Limb (tissue), 2 donors: ENCODE data around the gene PFKL.
"Not testable (repeated sequence)": the region's sequence is repeated elsewhere in the genome, so short reads cannot be mapped to it uniquely, and the experiment has no call there.

Source experiments
- DNase-seq, 2 donors: peaks; one replicate each; pipeline ENCODE4 v3.0.0-alpha.2; 2016; ENCODE audit errors: extremely low spot score in 2 of 2

Gene PFKL

DNA sequence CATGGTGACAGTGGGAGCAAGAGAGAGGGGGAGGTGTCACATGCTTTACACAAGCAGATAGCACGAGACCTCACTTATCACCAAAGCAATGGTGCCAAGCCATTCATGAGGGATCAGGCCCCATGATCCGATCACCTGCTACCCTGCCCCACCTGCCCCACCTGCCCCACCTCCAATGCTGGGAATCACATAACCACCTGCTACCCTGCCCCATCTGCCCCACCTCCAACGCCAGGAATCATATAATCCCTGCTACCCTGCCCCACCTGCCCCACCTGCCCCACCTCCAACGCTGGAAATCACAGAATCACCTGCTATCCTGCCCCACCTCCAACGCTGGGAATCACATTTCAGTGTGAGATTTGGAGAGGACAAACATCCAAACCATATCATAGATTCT lies 24.8 kb upstream of the PFKL start:
- DNase-seq = no peak

DNA sequence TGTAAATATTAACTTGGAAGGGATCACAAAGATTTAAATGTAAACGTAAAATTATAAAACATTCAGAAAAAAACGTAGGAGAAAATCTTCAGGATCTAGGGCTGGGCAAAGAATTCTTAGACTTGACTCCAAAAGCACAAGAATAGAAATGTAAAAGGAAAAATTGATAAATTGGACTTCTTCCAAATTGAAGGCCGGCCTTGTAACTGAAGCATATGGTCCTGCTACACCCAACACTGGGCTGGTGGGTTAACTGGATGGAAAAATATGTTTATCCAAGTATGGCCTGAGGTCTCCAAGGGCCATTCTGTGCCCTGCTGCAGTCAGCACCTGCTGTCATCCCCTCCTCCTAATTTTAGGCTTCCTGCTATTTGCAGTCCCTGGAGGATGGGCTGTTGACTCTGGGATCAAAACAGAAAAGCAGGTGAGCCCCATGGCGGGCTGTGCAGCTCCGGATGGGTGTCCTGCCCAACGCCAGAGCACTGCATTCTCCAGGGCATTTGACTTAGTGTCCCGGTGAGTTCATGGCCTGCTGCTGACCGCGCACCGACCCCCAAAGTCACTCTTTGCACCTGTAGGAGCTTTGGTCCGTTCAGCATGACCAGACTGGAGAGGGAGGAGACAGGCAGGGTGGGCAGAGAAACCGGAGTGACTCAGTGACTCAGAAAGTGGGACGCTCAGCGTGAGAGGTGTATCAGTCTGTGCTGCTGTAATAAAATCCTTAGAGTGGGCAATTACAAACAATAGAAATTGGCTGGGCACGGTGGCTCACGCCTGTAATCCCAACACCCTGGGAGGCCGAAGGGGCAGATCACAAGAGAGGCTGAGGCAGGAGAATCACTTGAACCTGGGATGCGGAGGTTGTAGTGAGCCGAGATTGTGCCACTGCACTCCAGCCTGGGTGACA lies 20.2 kb upstream of the PFKL start:
- DNase-seq = no peak

DNA sequence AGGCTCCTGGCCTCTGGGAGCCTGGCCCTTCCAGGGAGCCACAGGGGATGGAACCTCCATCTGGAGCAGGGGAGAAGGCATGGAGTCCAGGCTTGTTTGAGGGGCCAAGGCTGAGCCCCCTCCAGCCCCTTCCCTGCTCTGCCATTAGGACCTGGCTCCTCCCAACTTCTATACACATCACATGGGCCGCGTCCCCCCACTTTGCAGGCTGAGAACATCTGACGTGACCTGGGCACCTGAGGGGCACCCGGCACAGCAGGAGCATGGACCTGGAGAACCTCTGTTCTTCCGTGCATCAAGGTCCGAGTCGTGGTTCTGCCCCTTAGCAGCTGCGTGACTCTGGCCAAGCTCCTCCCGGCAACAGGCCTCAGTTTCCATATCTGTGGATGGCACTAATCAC lies 18.1 kb upstream of the PFKL start:
- no peak for DNase-seq

DNA sequence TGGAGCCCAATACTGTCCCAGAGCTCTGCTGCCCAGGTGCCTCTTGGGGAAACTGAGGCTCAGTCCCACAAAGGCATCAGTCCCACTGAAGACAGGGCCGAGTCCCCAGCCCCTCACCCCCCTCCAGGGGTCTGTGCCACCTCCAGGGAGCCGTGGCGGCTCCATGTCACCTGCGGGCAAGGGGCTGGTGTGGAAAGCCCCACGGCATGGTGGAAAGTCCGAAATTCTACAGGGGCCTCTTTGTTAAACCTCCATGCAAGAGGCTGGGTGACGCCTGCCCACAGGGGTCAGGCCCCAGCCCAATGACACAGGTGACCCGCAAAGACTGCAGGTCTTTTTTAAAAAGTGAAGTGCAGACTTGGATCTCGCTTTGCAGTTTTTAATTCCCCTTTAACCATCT lies 17.5 kb upstream of the PFKL start:
- no peak for DNase-seq

DNA sequence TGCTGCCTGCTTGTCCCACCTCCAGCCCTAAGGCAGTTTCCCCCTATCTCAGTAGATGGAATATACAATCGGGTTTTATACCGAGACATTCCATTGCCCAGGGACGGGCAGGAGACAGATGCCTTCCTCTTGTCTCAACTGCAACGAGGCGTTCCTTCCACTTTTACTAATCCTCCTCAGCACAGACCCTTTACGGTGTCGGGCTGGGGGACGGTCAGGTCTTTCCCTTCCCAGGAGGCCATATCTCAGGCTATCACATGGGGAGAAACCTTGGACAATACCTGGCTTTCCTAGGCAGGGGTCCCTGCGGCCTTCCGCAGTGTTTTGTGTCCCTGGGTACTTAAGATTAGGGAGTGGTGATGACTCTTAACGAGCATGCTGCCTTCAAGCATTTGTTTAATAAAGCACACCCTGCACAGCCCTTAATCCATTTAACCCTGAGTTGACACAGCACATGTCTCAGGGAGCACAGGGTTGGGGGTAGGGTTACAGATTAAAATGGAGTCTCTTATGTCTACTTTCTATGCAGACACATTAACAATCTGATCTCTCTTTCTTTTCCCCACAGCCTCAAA lies 16.6 kb upstream of the PFKL start:
- not testable (repeated sequence) for DNase-seq

DNA sequence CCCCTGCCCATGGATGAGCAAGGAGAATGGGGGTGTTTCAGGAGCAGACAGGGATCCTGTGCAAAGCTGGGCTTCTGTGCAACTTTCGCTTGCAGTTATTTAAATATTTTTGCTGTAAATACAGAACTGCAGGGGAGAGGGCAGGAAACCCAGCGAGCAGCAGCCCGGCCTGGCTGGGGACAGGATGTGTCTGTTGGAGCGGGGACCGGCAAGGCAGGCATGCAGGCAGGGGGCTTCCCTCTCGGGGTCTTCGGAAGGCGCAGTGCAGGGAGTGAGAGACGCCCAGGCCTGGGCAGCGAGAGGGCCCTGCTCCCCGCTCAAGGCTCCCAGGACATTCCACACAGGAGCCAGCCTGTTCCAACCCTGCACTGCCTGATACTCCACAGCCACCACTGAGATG lies 15.9 kb upstream of the PFKL start:
- DNase-seq = no peak

DNA sequence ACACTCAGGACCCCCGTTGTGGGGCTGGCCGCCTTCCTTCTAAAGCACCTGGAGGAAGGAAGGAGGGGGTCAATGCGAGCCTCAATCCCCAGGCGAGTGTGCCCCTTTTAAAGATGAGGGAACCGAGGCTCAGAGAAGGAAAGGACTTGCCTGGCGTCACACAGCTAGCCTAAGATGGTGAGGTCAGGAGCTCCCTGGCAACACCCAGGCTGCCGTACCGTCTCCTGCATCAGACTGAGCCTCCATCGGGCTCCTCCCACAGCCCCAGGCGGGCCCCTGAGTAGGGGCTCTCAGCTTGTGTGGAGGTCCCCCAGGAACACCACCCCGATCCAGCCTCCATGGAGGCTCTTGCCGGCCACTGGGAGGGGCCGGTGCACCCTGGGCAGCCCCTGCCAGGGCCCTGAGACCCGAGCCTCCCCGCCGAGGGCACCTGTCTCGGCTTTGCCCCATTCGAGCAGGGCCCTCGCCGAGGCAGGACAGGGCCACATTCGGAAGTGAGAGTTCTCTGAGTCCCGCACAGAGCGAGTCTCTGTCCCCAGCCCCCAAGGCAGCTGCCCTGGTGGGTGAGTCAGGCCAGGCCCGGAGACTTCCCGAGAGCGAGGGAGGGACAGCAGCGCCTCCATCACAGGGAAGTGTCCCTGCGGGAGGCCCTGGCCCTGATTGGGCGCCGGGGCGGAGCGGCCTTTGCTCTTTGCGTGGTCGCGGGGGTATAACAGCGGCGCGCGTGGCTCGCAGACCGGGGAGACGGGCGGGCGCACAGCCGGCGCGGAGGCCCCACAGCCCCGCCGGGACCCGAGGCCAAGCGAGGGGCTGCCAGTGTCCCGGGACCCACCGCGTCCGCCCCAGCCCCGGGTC lies 14.5 kb upstream of the PFKL start, which contains the start of gene AIRE:
TSS of gene AIRE (plus strand) at position 739 of the 855 bp plus-strand sequence. CDS start 131 bp downstream, outside the sequence.
- peak in 1 of 2 donors; percentile 37 for DNase-seq

DNA sequence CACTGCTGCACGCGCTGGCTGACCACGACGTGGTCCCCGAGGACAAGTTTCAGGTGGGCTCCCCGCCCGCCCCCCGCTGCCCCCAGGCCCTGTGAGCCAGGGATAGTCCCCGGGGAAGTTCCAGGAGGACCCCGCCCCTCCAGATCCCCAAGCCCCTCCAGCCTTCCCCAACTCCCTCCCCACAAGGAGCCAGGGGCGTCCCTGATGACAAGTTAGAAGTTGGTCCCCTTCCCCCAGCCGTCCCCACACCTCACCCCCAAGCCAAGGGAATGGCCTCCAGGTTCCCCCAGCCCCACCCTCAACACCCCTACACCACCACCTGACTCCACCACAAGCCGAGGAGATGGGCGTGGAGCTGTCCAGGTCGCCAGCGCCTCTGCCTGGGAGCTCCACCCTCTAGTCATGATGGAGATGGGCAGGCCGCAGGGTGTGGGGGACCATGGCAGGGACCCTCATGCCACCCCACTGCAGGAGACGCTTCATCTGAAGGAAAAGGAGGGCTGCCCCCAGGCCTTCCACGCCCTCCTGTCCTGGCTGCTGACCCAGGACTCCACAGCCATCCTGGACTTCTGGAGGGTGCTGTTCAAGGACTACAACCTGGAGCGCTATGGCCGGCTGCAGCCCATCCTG lies 13.7 kb upstream of the PFKL start:
- DNase-seq = peak in 1 of 2 donors; percentile 29

DNA sequence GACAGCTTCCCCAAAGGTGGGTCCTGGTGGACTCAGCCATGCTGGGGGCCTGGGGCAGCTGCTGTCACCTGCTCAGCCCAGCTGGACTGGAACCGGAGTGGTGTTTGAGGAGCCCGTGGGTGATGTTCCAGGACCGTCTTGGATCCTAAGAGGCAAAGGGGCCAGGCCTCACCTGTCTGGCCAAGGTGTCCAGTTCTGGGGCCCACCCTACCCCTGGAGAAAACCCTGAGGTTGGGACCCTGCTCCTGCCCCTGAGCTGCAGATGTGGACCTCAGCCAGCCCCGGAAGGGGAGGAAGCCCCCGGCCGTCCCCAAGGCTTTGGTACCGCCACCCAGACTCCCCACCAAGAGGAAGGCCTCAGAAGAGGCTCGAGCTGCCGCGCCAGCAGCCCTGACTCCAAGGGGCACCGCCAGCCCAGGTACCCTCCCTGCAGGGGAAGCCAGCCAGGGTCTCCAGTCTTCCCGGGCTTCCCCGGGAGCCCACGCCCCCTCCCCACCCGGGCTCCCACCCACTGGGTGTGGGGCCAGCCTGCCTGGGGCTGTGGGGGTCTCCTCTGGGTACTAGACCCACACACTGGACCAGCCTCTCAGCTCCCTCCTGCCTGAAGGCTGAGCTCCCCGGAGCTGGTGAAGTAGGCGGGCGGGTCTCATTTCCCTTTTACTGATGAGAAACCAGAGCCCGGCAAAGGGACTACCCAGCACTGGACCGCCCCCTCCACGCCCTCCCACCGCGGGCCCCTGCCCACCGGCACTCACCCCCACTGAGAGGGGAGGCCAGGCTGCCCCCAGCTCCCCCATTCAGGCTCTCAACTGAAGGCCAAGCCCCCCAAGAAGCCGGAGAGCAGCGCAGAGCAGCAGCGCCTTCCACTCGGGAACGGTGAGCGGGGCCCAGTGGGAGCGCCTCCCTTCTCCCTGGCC lies 12.9 kb upstream of the PFKL start:
- DNase-seq = peak in 1 of 2 donors; percentile 24

DNA sequence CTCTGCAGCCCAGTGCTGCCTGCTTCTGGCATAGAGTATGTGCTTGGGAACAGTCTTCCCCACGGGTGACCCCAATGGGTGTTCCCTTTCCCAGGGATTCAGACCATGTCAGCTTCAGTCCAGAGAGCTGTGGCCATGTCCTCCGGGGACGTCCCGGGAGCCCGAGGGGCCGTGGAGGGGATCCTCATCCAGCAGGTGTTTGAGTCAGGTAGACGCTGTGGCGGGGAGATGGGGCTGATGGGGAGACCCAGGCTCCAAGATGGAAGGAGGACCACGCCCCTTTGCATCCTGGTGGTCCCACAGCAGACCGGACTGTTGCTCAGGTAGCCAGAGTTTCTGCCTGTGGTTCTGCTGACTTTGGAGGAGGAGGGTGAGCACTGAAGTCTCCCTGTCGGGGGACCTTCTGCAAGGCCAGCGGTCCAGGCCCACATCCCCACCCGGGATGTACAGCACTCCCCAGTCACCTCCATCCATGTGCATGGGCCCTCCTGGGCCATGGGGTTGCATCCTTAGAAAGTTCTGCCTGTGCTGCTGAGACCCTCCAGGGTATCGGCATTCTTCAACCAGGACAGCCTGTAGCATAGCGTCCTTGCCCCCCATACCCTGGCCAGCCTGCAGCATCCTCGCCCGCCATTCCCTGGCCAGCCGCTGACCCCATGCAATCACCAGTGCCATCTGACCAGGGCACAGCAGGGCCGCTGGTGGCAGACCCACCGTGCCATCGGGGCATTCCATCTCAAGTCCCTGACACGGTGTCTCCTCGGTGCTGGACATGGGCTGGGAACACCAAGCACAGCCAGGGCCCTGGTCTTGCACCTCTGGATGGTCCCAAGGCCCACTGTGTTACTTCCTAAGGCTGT lies 11.4 kb upstream of the PFKL start:
- peak in 1 of 2 donors; percentile 17 for DNase-seq

DNA sequence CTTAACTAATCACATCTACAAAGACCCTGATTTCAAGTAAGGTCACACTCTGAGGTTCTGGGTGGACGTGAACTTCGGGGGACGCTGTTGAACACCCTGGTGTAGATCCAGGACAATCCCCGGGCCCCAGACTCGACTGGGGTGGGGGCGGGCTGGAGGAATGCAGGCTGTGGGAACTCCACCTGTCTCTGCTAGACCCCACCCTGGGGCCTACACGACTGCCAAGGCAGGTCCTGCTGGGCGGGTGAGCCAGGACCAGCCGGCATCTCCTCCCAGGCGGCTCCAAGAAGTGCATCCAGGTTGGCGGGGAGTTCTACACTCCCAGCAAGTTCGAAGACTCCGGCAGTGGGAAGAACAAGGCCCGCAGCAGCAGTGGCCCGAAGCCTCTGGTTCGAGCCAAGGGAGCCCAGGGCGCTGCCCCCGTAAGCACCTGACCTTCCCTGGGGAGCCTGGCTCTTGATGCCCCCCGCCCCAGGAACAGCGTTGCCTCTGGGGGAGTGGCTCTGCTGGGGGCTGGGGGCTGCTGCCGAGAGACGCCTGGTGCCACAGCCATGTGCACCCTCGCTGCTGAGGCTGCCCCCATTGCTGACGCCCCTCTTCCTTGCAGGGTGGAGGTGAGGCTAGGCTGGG lies 10.4 kb upstream of the PFKL start:
- DNase-seq = peak in 1 of 2 donors; percentile 29

DNA sequence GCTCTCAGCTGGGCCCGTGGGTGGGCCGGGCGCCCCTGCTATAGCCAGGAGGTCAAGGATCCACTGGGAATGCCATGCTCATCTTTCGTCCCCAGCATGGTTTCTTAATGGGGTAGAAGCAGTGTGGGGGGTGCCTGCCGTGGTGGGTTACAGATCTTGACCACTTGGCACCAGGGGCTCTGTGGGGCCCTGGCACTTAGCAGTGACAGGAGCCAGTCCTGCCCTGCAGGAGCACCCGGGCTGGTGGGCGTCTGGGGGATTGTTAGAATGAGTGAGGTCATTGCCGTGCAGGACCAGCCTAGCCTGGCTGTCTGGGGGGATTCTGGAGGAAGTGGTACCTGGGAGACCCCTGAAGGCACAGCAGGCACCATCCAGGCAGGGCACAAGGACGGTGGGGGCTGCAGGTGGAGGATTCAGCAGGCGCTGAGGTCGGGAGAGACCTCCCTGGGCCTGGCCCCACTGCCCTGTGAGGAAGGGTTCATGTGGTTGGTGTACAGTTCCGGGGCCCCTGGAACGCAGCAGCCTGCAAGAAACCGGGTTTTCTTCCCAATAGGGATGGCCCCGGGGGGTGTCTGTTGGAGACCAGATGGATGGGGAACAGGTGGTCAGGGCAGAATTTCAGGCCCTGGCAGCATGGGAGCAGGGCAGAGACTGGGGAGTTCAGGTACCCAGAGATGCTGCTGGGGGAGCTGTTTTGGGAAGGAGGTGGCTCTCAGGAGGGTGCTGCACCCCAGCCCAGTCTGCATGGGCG lies 9.4 kb upstream of the PFKL start:
- DNase-seq = peak in 1 of 2 donors; percentile 29

DNA sequence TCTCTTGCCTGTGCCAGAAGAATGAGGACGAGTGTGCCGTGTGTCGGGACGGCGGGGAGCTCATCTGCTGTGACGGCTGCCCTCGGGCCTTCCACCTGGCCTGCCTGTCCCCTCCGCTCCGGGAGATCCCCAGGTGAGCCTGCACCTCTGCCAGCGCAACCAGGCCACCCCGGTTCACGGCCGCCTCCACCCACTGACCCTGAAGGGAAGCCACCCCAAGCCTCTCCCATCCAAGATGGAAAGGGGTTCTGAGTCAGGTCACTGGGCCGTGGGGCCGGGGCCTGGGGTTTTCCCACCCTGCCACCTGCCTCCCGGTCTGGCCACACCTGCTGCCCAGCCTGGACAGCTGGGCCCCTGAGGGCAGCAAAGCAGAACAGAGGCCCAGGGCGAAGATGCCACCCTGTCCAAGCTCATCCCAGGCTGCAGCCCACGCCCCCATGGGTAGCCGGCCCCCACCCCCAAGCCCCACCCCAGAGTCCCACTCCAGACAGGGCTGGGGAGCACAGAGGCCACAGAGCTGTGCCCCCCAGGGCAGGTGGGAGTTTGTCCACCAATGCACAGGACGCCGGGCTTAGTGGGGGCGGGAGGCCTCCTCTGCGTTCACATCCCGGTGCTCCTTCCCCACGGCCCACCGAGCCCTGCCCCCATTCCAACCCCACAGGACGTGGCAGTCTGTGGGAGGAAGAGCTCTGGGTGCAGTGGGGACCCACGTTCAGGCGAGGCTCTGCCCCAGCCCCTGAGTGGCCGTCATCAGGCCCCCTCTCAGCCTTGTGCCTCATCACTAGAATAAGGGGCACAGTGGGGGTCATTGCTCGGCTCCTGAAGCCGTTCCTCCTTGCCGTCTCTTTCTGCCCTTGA lies 8.5 kb upstream of the PFKL start:
- DNase-seq = peak in 1 of 2 donors; percentile 25

DNA sequence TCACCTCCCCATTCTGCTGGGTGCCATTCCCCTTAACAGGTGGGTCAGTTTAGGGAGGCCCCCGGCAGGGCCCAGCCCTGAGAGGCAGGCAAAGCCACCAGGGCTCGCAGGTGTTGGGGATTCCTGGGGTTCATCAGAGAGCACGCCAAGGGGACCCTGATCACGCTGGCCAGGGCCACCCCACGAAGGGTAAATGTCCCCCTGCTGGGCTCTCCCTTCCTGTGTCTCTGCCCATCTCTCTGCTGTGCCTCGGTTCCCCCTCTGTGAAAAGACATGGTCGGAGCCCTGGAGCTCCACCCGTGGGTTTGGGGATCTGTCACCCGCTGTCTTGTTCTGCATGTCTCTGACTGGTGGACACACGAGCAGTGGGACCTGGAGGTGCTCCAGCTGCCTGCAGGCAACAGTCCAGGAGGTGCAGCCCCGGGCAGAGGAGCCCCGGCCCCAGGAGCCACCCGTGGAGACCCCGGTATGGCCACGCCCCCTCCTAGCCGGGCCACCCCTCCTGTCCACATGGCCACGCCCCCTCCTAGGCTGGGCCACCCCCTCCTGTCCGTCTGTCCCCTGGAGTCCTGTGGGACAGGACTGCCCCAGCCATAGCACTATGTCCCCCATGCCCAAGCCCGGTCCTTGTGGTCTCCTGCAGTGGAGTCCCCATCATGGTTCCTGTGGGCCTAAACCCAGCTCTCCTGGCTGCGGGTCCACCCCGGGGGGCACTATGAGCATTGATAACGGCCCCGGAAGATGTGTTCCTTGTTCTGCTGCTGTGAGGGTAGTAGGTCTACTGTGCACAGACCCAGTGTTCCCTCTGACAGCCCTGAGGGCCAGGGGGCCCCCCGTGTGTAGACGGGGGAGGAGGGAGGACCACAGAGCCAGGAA lies 7.7 kb upstream of the PFKL start:
- DNase-seq = peak in 1 of 2 donors; percentile 19

DNA sequence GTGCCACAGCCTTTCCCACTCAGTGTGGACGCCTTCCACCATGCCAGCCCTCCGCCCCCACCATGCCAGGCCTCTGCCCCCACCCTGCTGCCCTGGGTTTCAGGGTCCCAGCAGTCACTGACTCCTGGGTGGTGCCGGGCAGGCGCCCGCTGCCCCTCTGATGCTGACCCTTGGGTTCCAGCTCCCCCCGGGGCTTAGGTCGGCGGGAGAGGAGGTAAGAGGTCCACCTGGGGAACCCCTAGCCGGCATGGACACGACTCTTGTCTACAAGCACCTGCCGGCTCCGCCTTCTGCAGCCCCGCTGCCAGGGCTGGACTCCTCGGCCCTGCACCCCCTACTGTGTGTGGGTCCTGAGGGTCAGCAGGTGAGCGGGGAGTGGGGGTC lies 7.0 kb upstream of the PFKL start:
- no peak for DNase-seq

DNA sequence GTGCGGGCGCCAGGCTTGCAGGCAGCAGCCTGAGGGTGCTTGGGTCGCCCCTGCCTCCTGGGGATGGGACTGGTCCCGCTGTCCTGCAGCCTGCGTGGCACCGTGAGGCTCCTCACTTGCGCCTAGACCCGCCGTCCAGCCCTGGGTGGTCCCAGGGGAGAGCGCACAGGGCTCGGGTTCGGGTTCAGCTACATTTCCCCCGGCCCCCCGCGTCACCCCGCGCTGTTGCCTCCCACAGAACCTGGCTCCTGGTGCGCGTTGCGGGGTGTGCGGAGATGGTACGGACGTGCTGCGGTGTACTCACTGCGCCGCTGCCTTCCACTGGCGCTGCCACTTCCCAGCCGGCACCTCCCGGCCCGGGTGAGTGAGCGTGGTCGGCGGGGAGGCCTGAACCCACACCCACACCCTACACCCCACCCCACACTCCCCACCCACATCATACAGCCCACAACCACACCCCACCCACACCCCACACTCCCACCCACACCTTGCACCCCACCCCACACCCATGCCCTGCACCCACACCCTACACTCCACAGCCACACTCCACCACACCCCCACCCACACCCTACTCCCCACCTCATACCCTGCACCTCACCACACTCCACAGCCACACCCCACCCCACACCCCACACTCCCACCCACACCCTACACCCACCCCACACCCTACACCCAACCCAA lies 6.2 kb upstream of the PFKL start:
- DNase-seq = no peak
